ENCODE data around the gene ISOC1. TPM values are rescaled to one million over a fixed set of nuclear protein-coding genes. Genes with fewer than 3 reads are reported as not detected.

The ISOC1 gene
- total RNA-seq, 1 donor from 2014 or later: 25.9 TPM

DNA sequence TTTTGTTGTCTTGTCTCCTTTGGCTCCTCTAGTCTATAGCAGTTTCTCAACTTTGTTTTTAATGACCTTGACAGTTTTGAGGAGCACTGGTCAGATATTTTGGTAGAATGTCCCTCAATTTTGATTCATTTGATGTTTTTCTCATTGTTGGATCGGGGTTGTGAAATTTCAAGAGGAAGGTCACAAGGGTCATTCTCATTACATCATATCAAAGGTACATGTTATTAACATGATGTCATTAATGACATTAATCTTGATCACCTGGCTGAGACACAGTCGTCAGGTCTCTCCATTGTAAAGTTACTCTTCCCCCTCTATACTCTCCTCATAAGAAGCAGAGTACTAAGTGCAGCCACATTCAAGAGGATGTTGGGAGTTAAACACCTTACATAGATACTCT is 7.2 kb downstream of the ISOC1 start:
- Mint-ChIP-seq H3K36me3 (ENCODE audit: low read depth) (peaks cover 5% of the 10 kb centered on the region), H3K4me1 (peaks cover 4% of the 10 kb centered on the region), H3K27me3 (ENCODE audit: low read depth) (no peaks in the 10 kb centered on the region), H3K27ac (ENCODE audit: unreplicated experiment) (no peak overlapping the region), H3K9me3 (no peaks in the 10 kb centered on the region), H3K4me3 (no peak overlapping the region)
- TF ChIP-seq, protein P1, sequence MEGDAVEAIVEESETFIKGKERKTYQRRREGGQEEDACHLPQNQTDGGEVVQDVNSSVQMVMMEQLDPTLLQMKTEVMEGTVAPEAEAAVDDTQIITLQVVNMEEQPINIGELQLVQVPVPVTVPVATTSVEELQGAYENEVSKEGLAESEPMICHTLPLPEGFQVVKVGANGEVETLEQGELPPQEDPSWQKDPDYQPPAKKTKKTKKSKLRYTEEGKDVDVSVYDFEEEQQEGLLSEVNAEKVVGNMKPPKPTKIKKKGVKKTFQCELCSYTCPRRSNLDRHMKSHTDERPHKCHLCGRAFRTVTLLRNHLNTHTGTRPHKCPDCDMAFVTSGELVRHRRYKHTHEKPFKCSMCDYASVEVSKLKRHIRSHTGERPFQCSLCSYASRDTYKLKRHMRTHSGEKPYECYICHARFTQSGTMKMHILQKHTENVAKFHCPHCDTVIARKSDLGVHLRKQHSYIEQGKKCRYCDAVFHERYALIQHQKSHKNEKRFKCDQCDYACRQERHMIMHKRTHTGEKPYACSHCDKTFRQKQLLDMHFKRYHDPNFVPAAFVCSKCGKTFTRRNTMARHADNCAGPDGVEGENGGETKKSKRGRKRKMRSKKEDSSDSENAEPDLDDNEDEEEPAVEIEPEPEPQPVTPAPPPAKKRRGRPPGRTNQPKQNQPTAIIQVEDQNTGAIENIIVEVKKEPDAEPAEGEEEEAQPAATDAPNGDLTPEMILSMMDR (conservative IDR thresholded peaks at IDR 0.05): no peak
- DNase-seq (ENCODE audit: low read depth, low spot score): no peak

DNA sequence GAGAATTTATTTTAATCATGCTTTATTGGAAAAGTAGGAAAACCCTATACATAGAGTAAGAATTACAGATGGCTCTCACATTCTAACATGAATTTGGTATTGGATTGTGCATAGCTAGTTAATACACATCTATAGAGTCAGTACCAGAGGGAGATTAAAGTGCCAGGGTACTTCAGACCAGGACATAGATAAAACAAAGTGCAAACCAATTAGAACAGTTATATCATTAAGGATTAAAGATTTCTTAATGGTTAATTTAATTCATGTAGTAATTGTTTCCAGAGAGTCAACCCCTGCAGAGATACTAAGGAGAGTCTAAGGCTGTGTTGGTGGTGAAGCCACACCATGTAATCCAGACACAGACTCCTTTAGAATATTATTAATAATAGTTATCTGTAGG is 8.8 kb downstream of the ISOC1 start:
- no peaks in the 10 kb centered on the region for H3K9me3 Mint-ChIP-seq
- no peaks in the 10 kb centered on the region for H3K27me3 Mint-ChIP-seq (ENCODE audit: low read depth)
- TF ChIP-seq, protein P1 (conservative IDR thresholded peaks at IDR 0.05): no peak
- H3K4me1 Mint-ChIP-seq: peaks cover 4% of the 10 kb centered on the region
- no peak overlapping the region for H3K27ac Mint-ChIP-seq (ENCODE audit: unreplicated experiment)
- peaks cover 10% of the 10 kb centered on the region for H3K36me3 Mint-ChIP-seq (ENCODE audit: low read depth)
- no peak for DNase-seq (ENCODE audit: low read depth, low spot score)
- no peak overlapping the region for H3K4me3 Mint-ChIP-seq

DNA sequence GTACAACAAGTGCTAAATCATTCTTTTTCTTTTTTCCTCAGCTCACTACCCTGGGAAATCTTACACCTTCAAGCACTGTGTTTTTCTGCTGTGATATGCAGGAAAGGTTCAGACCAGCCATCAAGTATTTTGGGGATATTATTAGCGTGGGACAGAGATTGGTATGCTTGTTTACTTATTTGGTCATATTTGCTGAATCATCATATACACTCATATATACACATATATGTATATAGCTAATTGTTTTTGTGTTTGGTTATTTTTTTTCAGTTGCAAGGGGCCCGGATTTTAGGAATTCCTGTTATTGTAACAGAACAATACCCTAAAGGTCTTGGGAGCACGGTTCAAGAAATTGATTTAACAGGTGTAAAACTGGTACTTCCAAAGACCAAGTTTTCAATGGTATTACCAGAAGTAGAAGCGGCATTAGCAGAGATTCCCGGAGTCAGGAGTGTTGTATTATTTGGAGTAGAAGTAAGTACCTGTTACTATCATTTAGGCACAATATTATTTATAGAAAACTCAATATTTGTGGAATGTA is 10.4 kb downstream of the ISOC1 start:
- no peaks in the 10 kb centered on the region for H3K27me3 Mint-ChIP-seq (ENCODE audit: low read depth)
- TF ChIP-seq, protein P1 (conservative IDR thresholded peaks at IDR 0.05): no peak
- H3K36me3 Mint-ChIP-seq (ENCODE audit: low read depth): peaks cover 14% of the 10 kb centered on the region
- no peak overlapping the region for H3K4me3 Mint-ChIP-seq
- DNase-seq (ENCODE audit: low read depth, low spot score): no peak
- peaks cover 4% of the 10 kb centered on the region for H3K4me1 Mint-ChIP-seq
- no peaks in the 10 kb centered on the region for H3K9me3 Mint-ChIP-seq
- H3K27ac Mint-ChIP-seq (ENCODE audit: unreplicated experiment): no peak overlapping the region

DNA sequence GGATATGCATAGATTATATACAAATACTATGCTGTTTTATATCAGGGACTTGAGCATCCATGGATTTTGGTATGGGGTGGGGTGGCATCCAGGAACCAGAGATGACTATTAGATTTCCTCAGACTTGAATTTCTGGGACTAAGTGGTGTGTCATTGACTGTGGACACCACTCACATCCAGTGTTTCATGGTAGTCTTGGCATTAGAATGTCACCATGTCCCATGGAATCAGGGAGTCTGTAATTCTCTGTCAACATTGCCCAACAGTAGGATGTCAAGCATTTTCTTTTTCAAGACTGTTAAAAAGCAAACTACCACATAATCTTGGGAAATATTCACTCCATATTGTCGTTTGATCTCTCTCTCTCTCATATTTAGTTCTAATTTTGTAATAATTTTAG is 13.1 kb downstream of the ISOC1 start:
- Mint-ChIP-seq H3K9me3 (no peaks in the 10 kb centered on the region), H3K36me3 (ENCODE audit: low read depth) (peaks cover 14% of the 10 kb centered on the region), H3K27ac (ENCODE audit: unreplicated experiment) (no peak overlapping the region), H3K4me3 (no peak overlapping the region), H3K4me1 (peaks cover 4% of the 10 kb centered on the region), H3K27me3 (ENCODE audit: low read depth) (no peaks in the 10 kb centered on the region)
- TF ChIP-seq, protein P1 (conservative IDR thresholded peaks at IDR 0.05): no peak
- DNase-seq (ENCODE audit: low read depth, low spot score): no peak

DNA sequence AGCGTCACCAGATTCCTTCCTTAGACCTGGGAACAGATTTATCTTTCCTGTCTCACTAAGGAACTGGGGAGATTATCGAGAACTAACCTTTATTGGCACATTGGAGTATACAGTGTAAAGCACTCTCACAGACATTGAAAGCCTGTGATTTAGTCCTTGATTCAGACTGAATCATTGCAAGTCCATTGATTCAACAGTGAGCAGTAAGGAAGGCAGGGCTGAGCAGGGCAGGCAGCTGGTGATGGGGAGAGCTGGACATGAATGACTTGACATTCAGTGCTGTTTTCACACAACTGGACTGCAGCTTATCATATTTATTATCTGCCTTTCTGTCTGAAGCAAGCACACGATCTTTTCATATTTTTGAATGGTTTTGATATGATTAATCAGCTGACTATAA is 16.2 kb downstream of the ISOC1 start:
- H3K4me3 Mint-ChIP-seq: no peak overlapping the region
- TF ChIP-seq, protein P1 (conservative IDR thresholded peaks at IDR 0.05): no peak
- no peaks in the 10 kb centered on the region for H3K27me3 Mint-ChIP-seq (ENCODE audit: low read depth)
- no peaks in the 10 kb centered on the region for H3K9me3 Mint-ChIP-seq
- no peaks in the 10 kb centered on the region for H3K4me1 Mint-ChIP-seq
- H3K36me3 Mint-ChIP-seq (ENCODE audit: low read depth): peaks cover 14% of the 10 kb centered on the region
- no peak for DNase-seq (ENCODE audit: low read depth, low spot score)
- no peak overlapping the region for H3K27ac Mint-ChIP-seq (ENCODE audit: unreplicated experiment)
